ENCODE measurements around the gene TMEM109.
A peak's percentile ranks its signal among the peaks of the same experiment; 100 is the strongest.

The TMEM109 gene

GRCh38 chr11:60869451-60869825 lies 44.5 kb upstream of the TMEM109 start:
- DNase-seq (ENCODE audit: low read depth), result no peak
- no peak for TF ChIP-seq CTCF (IDR thresholded peaks at IDR 0.05; ENCODE audit: insufficient read depth, low read depth, low read length, missing control alignments)

GRCh38 chr11:60870276-60870675 lies 43.7 kb upstream of the TMEM109 start:
- DNase-seq (ENCODE audit: low read depth), result no peak

More at GRCh38 chr11:60869451-60869825, 44.5 kb upstream of the TMEM109 start:
- no peak overlapping the region for H3K4me3 ChIP-seq (ENCODE audit: low read length)

GRCh38 chr11:60870733-60871377 lies 43.1 kb upstream of the TMEM109 start:
- TF ChIP-seq CTCF (IDR thresholded peaks at IDR 0.05; ENCODE audit: insufficient read depth, low read depth, low read length, missing control alignments), result no peak
- no peak for DNase-seq (ENCODE audit: low read depth)
- no peak overlapping the region for H3K4me3 ChIP-seq (ENCODE audit: low read length)

More at GRCh38 chr11:60870276-60870675, 43.7 kb upstream of the TMEM109 start:
- no peak overlapping the region for H3K4me3 ChIP-seq (ENCODE audit: low read length)
- TF ChIP-seq CTCF (IDR thresholded peaks at IDR 0.05; ENCODE audit: insufficient read depth, low read depth, low read length, missing control alignments), result no peak

GRCh38 chr11:60871378-60872061 lies 42.4 kb upstream of the TMEM109 start:
- DNase-seq (ENCODE audit: low read depth), result no peak
- H3K4me3 ChIP-seq (ENCODE audit: low read length), result no peak overlapping the region
- TF ChIP-seq CTCF (IDR thresholded peaks at IDR 0.05; ENCODE audit: insufficient read depth, low read depth, low read length, missing control alignments), result no peak

- peak; percentile 13 for DNase-seq (ENCODE audit: low read depth)
- no peak overlapping the region for H3K4me3 ChIP-seq (ENCODE audit: low read length)
Observed at GRCh38 chr11:60872124-60872960, 41.6 kb upstream of the TMEM109 start.

More at GRCh38 chr11:60872124-60872960, 41.6 kb upstream of the TMEM109 start:
- no peak for TF ChIP-seq CTCF (IDR thresholded peaks at IDR 0.05; ENCODE audit: insufficient read depth, low read depth, low read length, missing control alignments)
